K562 (cell line): ENCODE results near the gene GARNL3. TPM values are rescaled to one million over a fixed set of nuclear protein-coding genes. Genes with fewer than 3 reads are reported as not detected.

Experiments
- ESRRA ChIP-seq: fragments of 450-650 bp; IDR thresholded peaks from 2 replicates; pipeline ENCODE4 v1.6.1; 2014; ENCODE audit warnings: low read depth, mild to moderate bottlenecking, moderate library complexity, borderline replicate concordance
- FOXA3 ChIP-seq, 2 experiments: fragments of 450-650 bp in 1 of 2; sonication (generic) in 1 of 2; formaldehyde crosslinking; IDR thresholded peaks in 1 of 2; conservative IDR thresholded peaks in 1 of 2; 2 replicates each; pipeline versions ENCODE4 v1.4.0 to v1.8.0; 2020 to 2022; ENCODE audit warnings: mild to moderate bottlenecking in 2 of 2, missing genetic modification reagents in 1 of 2
- JUND ChIP-seq, 2 experiments: IDR thresholded peaks; 2 replicates in 1 of 2; 3 replicates in 1 of 2; pipeline ENCODE4 v1.6.1; 2011; ENCODE audit warnings: borderline replicate concordance in 2 of 2, low read depth in 2 of 2, low read length in 2 of 2, improper control_type of control experiment in 1 of 2, missing biosample characterization in 1 of 2, missing genetic modification characterization in 1 of 2, missing genetic modification reagents in 1 of 2
- OTX1 ChIP-seq: fragments of 450-650 bp; formaldehyde crosslinking; IDR thresholded peaks from 2 replicates; pipeline ENCODE4 v1.4.0; 2022; ENCODE audit warnings: mild to moderate bottlenecking
- TCF7 ChIP-seq: sonication (generic); IDR thresholded peaks from 2 replicates; pipeline ENCODE4 v1.6.1; 2016; ENCODE audit warnings: antibody characterized with exemption, borderline replicate concordance
- ZBED1 ChIP-seq: IDR thresholded peaks from 2 replicates; pipeline ENCODE4 v1.6.1; 2014
- ZNF12 ChIP-seq: sonication (generic); formaldehyde crosslinking; IDR thresholded peaks from 2 replicates; pipeline ENCODE4 v1.4.0; 2020; ENCODE audit warnings: mild to moderate bottlenecking, missing genetic modification reagents
- ZNF398 ChIP-seq: fragments of 250-450 bp; sonication (Bioruptor Pico); IDR thresholded peaks from 2 replicates; pipeline ENCODE4 v1.8.0; 2021; ENCODE audit warnings: moderate library complexity, mild to moderate bottlenecking, inconsistent platforms
- polyA plus RNA-seq, 8 experiments: library from polyadenylated mRNA; depleted of rRNA in 4 of 8; stranded (reverse) in 5 of 8; unstranded in 3 of 8; fragments of >200 nt; fragmentation: Nextera tagmentation in 2 of 8; fragmentation: Illumina TruSeq in 1 of 8; extraction: Ambion mirVana in 2 of 8; extraction: Trizol in 1 of 8; gene quantifications; 2 replicates each; pipeline versions ENCODE4 v1.2.1 to v1.2.3, GENCODE V29; 2011 to 2014; ENCODE audit warnings: inconsistent platforms in 1 of 8, missing spikeins in 1 of 8
- total RNA-seq, 7 experiments: library from RNA; depleted of rRNA in 6 of 7; stranded (reverse); fragments of >200 nt in 6 of 7; fragmentation: Illumina TruSeq in 2 of 7; extraction: Trizol in 2 of 7; gene quantifications; 2 replicates each; pipeline versions ENCODE4 v1.2.1 to v1.2.3, GENCODE V29; 2011 to 2021; ENCODE audit warnings: low replicate concordance in 1 of 7
- TF ChIP-seq, protein P1 (sequence below), 2 experiments: fragments of 450-650 bp; IDR thresholded peaks; 2 replicates each; pipeline ENCODE4 v1.6.1; 2016

Gene GARNL3
- total and polyA plus RNA-seq, 9 of the 15 experiments (the other 6 are each of a cell fraction or from before 2014, with no cell fraction given), result 0.35 to 2.7 (median 1.6) TPM

GRCh38 chr9:127233550-127233949 is 31.0 kb upstream of the GARNL3 start (continued):
- TF ChIP-seq JUND (IDR thresholded peaks at IDR 0.05; ENCODE audit: borderline replicate concordance, low read depth, low read length) (no peak), JUND (tag; IDR thresholded peaks at IDR 0.05; ENCODE audit: borderline replicate concordance, low read depth, low read length) (no peak), FOXA3 (CRISPR knock-in tag; conservative IDR thresholded peaks at IDR 0.05 in 1 of 2, IDR thresholded peaks at IDR 0.05 in 1 of 2) (no peak), OTX1 (no peak), ESRRA (no peak), ZNF12 (CRISPR knock-in tag) (no peak), TCF7 (no peak), ZNF398 (no peak), ZBED1 (no peak)
- TF ChIP-seq, protein P1, sequence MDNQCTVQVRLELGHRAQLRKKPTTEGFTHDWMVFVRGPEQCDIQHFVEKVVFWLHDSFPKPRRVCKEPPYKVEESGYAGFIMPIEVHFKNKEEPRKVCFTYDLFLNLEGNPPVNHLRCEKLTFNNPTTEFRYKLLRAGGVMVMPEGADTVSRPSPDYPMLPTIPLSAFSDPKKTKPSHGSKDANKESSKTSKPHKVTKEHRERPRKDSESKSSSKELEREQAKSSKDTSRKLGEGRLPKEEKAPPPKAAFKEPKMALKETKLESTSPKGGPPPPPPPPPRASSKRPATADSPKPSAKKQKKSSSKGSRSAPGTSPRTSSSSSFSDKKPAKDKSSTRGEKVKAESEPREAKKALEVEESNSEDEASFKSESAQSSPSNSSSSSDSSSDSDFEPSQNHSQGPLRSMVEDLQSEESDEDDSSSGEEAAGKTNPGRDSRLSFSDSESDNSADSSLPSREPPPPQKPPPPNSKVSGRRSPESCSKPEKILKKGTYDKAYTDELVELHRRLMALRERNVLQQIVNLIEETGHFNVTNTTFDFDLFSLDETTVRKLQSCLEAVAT (IDR thresholded peaks at IDR 0.05), result no peak
